ENCODE data around the gene CIAPIN1. TPM values are rescaled to one million over a fixed set of nuclear protein-coding genes. Genes with fewer than 3 reads are reported as not detected.

Gene CIAPIN1
- total and polyA plus RNA-seq, 2 of the 8 experiments (the other 6 are each of a cell fraction or from before 2014, with no cell fraction given): 76.8 to 83.6 TPM

DNA sequence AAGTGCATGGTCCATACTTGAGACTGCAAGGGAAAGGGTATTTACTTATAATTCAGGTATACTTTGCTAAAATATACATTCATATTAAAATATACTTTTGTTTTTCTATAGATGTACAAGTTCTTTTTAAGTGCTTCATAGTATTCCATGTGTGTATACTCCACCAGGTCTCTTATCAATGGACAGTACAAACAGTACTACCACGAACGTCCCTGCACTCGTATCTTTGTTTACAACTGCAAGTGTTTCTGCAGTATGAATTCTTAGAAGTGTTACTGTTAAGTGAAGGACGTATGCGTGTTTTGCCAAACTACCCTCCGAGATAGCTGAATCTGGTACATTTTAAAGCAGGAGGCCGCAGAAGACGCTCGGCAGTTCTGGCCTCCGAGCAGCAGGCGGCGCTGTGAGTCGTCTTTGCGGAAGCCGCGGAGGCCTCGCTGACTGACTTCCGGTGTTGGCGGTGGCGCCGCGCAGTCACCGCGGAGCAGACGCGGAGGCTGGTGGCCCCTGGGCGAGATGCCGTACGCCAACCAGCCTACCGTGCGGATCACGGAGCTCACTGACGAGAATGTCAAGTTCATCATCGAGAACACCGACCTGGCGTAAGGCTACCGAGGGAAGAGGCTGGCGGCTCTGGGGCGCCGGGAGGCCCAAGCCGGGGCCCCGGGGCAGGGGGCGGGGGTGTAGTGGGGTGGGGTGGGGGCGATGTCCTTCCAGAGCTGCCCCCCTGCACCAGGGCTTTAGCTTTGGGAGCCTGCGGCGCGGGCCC is 15.2 kb upstream of the CIAPIN1 start, which contains the start of gene POLR2C:
POLR2C (plus strand) TSS at position 471 of the 769 bp plus-strand sequence; CDS start at position 517, 46 bp downstream.
- Histone ChIP-seq H3K23me2 (ENCODE audit: low read depth, low read length) (peaks cover 5% of the 10 kb centered on the region), H2BK15ac (ENCODE audit: low read length) (no peak within 1 kb of the TSS), H3K4me3 (ENCODE audit: extremely low read depth in 1 of 4, insufficient read depth in 2 of 4, low read depth in 3 of 4, low read length in 4 of 4) (peak within 1 kb of the TSS; percentile 93 to 97 (median 96)), H3K4me2 (ENCODE audit: insufficient read depth in 1 of 2, low read depth in 2 of 2, low read length in 2 of 2) (peak within 1 kb of the TSS; percentile 88 to 96), H3K56ac (replicated peaks; ENCODE audit: insufficient read length, low read depth, low read length) (no peak within 1 kb of the TSS), H2BK120ac (replicated peaks; ENCODE audit: low read depth, low read length) (no peak within 1 kb of the TSS), H4K5ac (ENCODE audit: insufficient read length, low read depth, low read length) (peak within 1 kb of the TSS; percentile 65), H2BK12ac (ENCODE audit: low read depth, low read length) (no peak within 1 kb of the TSS), H2AK5ac (ENCODE audit: low read depth, low read length) (no peak within 1 kb of the TSS), H3K9me3 (ENCODE audit: insufficient read depth in 2 of 2, low read depth in 1 of 2, low read length in 1 of 2) (no peaks in the 10 kb centered on the region), H3K27ac (ENCODE audit: low read depth, low read length) (no peak within 1 kb of the TSS), H3K9ac (replicated peaks in 1 of 4; ENCODE audit: extremely low read depth in 1 of 4, low read depth in 3 of 4, low read length in 3 of 4) (peak within 1 kb of the TSS; percentile 58 to 77 (median 74)), H4K91ac (replicated peaks; ENCODE audit: insufficient read length, low read length) (no peak within 1 kb of the TSS), H4K20me1 (replicated peaks in 1 of 2; ENCODE audit: control insufficient read depth in 1 of 2, insufficient read depth in 2 of 2, low read length in 2 of 2) (peaks cover 0 to 12% of the 10 kb centered on the region in 2 experiments), H3K79me1 (ENCODE audit: low read depth, low read length) (peaks cover 11% of the 10 kb centered on the region), H3K18ac (ENCODE audit: extremely low read depth, low read length) (no peak within 1 kb of the TSS), H3K36me3 (ENCODE audit: control insufficient read depth in 2 of 4, insufficient read depth in 4 of 4, low read length in 3 of 4) (peaks cover 7 to 51% (median 40%) of the 10 kb centered on the region in 4 experiments), H2BK5ac (ENCODE audit: low read depth, low read length) (no peak within 1 kb of the TSS), H3K14ac (ENCODE audit: insufficient read length) (no peak within 1 kb of the TSS), H4K8ac (ENCODE audit: extremely low read depth, insufficient read depth, low read length) (peak within 1 kb of the TSS; percentile 7; the same call in 1 of the 2 replicates), H3K79me2 (ENCODE audit: control insufficient read depth in 1 of 2, insufficient read depth in 2 of 2, low read length in 2 of 2) (peaks cover 4 to 26% of the 10 kb centered on the region in 2 experiments; a peak in 3 of 4 replicates), H3K4me1 (replicated peaks in 1 of 4; ENCODE audit: control insufficient read depth in 3 of 4, insufficient read depth in 4 of 4, low read length in 3 of 4) (no peaks in the 10 kb centered on the region; a peak in 2 of 7 replicates), H3K23ac (ENCODE audit: insufficient read length) (no peak within 1 kb of the TSS), H2BK20ac (ENCODE audit: low read length) (no peak within 1 kb of the TSS), H3K4ac (replicated peaks; ENCODE audit: insufficient read length, low read depth, low read length) (no peak within 1 kb of the TSS), H3K27me3 (replicated peaks in 1 of 4; ENCODE audit: control insufficient read depth in 3 of 4, extremely low read depth in 1 of 4, insufficient read depth in 3 of 4, low read length in 3 of 4) (no peaks in the 10 kb centered on the region), H2AFZ (ENCODE audit: low read length) (no peak within 1 kb of the TSS)
- CTCF ChIA-PET (ENCODE audit: partially characterized antibody): interaction anchor here (0.8 to 11.9 kb wide), 21 partner anchors 9 to 396 kb away, joined by 3 to 144 read pairs (median 4); no protein-coding TSS in a partner anchor
- 8% methylated on average over 35 of the region's 47 CpGs; no CpG with 5 or more reads in 1 of the 2 experiments for WGBS, 2 experiments (ENCODE audit: extremely low coverage in 1 of 2, insufficient coverage in 1 of 2, insufficient read length in 1 of 2, insufficient replicate concordance in 2 of 2, low coverage in 1 of 2, low lambda C conversion rate in 2 of 2, missing lambda C conversion rate in 1 of 2)
- POLR2A ChIA-PET (ENCODE audit: partially characterized antibody): interaction anchor here (0.8 to 4.2 kb wide), 17 partner anchors 10 to 162 kb away, joined by 3 to 30 read pairs (median 4); partner anchors contain the start of genes CIAPIN1, COQ9 and DOK4
- DNase-seq (ENCODE audit: low read depth in 1 of 2, low spot score in 2 of 2): peak; percentile 60 to 95
- FAIRE-seq: no peak
- TF ChIP-seq TAF7 (optimal IDR thresholded peaks at IDR 0.05; ENCODE audit: borderline replicate concordance, low read depth, low read length) (peak; percentile 95), KDM4A (IDR thresholded peaks at IDR 0.05; ENCODE audit: low read depth, low read length, severe bottlenecking) (no peak), TEAD4 (IDR thresholded peaks at IDR 0.05; ENCODE audit: low read depth, low read length) (0 out of 2 replicates have a peak, but pooled peaks have one; percentile 41), BRCA1 (IDR thresholded peaks at IDR 0.05; ENCODE audit: low read depth, low read length) (no peak), PHF8 (conservative IDR thresholded peaks at IDR 0.05; ENCODE audit: low read depth, low read length) (peak; percentile 97), YY1 (IDR thresholded peaks at IDR 0.05; ENCODE audit: low read depth, low read length) (peak; percentile 42; the same call in 1 of the 2 replicates)
- TF ChIP-seq, protein P1, sequence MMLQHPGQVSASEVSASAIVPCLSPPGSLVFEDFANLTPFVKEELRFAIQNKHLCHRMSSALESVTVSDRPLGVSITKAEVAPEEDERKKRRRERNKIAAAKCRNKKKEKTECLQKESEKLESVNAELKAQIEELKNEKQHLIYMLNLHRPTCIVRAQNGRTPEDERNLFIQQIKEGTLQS (IDR thresholded peaks at IDR 0.05; ENCODE audit: insufficient read depth, low read depth, low read length): no peak

Measured in H1 (cell line).